ENCODE data around the gene CAPN10.

CAPN10 gene

DNA sequence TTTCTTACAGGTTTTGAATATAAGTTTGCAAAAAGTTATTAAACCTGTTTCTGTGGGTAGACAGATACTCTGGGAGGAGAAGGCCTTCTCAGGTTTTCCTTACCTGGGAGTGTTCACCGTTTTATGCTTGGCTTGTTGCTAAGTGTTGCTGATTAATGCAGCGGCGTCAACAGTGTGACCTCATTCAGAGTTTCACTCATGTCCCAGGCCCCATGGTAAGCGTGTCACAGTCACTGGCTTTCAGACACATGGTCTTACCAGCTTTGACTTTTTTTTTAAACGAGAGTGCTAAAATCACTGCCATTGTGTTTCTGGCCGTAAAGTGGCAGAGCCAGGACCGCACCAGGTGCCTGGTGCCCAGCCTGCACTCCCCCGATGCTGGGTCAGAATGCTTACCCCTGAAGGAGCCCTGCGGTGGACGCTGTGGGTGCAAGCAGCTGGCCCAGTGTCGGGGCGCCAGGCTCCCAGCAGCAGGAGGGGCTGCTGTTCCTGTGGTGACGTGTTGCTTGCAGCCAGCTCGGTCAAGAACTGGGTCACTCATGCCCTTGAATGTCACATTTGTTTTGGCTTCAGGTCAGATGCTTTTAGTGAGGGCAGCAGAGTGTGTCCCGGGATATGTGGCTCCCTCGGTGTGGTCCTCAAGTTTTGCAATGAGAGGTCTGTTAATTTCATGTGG lies 3.5 kb downstream of the CAPN10 start:
- no peak for TF ChIP-seq ZFX (IDR thresholded peaks at IDR 0.05)
- TF ChIP-seq, protein P1, sequence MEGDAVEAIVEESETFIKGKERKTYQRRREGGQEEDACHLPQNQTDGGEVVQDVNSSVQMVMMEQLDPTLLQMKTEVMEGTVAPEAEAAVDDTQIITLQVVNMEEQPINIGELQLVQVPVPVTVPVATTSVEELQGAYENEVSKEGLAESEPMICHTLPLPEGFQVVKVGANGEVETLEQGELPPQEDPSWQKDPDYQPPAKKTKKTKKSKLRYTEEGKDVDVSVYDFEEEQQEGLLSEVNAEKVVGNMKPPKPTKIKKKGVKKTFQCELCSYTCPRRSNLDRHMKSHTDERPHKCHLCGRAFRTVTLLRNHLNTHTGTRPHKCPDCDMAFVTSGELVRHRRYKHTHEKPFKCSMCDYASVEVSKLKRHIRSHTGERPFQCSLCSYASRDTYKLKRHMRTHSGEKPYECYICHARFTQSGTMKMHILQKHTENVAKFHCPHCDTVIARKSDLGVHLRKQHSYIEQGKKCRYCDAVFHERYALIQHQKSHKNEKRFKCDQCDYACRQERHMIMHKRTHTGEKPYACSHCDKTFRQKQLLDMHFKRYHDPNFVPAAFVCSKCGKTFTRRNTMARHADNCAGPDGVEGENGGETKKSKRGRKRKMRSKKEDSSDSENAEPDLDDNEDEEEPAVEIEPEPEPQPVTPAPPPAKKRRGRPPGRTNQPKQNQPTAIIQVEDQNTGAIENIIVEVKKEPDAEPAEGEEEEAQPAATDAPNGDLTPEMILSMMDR (conservative IDR thresholded peaks at IDR 0.05) = no peak
- no peak overlapping the region for H3K27ac ChIP-seq

DNA sequence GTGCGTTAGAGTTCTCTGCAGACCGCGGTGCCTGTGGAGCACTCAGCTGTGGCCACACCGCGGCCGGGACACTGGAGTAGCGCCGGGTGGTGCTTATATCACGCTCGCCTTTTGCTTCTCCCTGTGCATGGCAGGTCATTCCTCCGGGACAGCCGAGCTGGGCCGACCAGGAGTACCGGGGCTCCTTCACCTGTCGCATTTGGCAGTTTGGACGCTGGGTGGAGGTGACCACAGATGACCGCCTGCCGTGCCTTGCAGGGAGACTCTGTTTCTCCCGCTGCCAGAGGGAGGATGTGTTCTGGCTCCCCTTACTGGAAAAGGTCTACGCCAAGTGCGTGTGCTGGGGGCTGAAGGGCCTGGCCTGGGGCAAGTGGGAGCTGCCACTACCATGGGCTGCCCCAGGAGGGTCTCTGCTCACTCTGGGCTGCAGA lies 4.2 kb downstream of the CAPN10 start:
- TF ChIP-seq, protein P1 (conservative IDR thresholded peaks at IDR 0.05) = no peak
- TF ChIP-seq ZFX (IDR thresholded peaks at IDR 0.05) = no peak
- H3K27ac ChIP-seq = no peak overlapping the region

DNA sequence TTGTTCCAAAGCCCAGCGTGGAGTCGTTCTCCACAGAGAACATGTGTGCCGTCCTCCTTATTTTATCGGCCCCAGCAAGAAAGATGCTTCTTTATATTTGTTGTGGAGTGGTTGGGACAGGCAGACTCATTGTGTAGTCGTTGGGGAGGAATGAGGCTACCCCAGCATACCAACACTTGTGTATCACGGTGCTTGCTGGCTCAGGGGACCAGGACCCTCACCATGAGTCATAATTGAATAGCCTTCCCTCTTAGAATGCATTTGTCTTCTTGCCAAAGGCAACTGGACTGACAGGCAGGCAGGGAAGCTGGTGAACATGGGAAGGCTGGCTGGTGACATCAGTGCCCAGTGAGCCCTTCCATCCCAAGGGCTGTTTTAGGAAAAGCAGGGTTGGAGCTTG lies 4.7 kb downstream of the CAPN10 start:
- H3K27ac ChIP-seq = no peak overlapping the region
- TF ChIP-seq ZFX (IDR thresholded peaks at IDR 0.05) = no peak
- TF ChIP-seq, protein P1 (conservative IDR thresholded peaks at IDR 0.05) = no peak

DNA sequence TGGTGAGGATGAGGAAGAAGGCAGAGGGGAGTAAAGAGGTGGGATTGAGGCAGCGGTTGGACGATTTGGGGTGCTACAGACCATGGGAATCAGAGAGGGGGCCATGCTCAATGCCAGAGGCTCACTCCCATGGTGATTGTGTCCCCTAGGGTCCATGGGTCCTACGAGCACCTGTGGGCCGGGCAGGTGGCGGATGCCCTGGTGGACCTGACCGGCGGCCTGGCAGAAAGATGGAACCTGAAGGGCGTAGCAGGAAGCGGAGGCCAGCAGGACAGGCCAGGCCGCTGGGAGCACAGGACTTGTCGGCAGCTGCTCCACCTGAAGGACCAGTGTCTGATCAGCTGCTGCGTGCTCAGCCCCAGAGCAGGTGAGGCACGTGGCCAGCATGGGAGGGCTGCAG lies 5.2 kb downstream of the CAPN10 start:
- TF ChIP-seq, protein P1 (conservative IDR thresholded peaks at IDR 0.05) = no peak
- no peak for TF ChIP-seq ZFX (IDR thresholded peaks at IDR 0.05)
- H3K27ac ChIP-seq = no peak overlapping the region

DNA sequence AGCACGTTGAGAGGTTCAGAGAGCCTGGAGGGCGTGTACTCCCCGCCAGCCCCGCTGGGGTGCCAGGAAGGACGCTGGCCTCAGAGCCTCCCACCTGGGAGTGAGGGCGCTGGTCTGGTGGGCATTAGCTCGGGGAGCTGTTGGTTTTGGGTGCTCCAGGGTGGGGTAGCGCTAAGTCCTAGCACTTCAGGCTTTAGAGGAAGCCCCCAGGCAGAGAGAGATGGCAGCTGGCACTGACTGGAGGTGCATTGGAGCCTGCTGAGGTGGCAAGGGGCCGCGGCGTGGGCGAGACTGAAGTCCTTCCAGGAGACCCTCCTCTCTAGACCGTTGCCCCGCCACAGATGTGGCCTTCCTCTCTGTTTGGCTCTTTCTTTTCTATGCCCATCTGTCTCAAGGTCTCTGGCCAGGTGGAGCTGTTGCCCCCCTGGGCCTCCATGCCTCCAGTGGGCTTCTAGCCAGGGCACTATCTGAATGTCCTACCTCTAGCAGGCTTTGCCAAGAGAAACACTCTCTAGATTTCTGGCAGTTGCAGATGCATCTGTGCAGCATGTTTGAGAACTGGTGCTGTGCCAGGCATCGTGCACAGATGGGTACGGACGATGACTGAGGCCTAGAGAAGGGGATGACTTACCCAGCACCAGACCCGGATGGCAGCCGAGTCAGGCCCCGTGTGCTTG lies 6.6 kb downstream of the CAPN10 start:
- TF ChIP-seq, protein P1 (conservative IDR thresholded peaks at IDR 0.05) = no peak
- TF ChIP-seq ZFX (IDR thresholded peaks at IDR 0.05) = no peak

DNA sequence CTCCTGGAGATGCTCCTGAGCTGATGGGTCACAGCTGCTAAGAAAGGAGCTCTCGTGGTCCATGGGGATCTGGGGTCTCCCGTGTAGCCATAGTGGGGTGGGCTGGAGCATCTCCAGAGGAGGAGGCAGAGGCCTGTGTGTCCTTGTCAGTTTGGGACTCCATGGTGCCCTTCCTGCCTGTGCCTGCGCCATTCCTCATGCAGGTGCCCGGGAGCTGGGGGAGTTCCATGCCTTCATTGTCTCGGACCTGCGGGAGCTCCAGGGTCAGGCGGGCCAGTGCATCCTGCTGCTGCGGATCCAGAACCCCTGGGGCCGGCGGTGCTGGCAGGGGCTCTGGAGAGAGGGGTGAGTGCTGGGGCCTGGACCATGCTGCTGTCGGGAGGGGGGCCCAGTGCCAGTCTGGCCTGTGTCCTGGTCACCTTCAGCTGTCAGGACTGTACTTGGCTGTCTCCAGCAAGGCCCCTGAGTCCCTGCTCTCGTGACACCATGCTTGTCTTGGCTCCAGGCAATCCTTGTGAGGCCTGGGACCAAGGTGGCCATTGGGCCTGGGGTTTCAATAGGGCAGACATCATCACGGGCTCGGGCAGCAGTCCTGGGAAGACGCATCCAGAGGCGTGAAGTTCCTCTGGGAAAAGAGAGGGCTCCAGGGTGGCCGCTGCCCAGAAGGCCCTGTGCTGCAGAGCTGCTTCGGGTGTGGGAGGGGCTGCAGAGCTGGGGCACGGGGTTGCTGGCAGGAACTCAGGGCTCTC lies 7.3 kb downstream of the CAPN10 start:
- TF ChIP-seq, protein P1 (conservative IDR thresholded peaks at IDR 0.05) = no peak
- TF ChIP-seq ZFX (IDR thresholded peaks at IDR 0.05) = no peak
- no peak overlapping the region for H3K27ac ChIP-seq

More for the DNA sequence above, 6.6 kb downstream of the CAPN10 start:
- H3K27ac ChIP-seq = no peak overlapping the region

All from C4-2B (cell line).